IMR-90 (cell line): ENCODE data around the gene AGFG1. TPM values are rescaled to one million over a fixed set of nuclear protein-coding genes. Genes with fewer than 3 reads are reported as not detected.
A peak's percentile ranks its signal among the peaks of the same experiment; 100 is the strongest.

Source experiments
- ATAC-seq: fragments of 200-7000 bp; cut with Tn5 transposase; 2 replicates; pipeline ENCODE4 v1.9.1; 2020; ENCODE audit warnings: low read depth, mild to moderate bottlenecking, moderate library complexity
- BruUV-seq: library from RNA; stranded (reverse); fragments of 400-500 nt; replicated peaks from 2 replicates; lab custom pipeline; 2021; lab: Mats Ljungman, UMichigan
- CTCF ChIA-PET: fragments of 300-600 bp; formaldehyde crosslinking; extraction: SDS; loops from one replicate; lab custom pipeline; 2021; ENCODE audit warnings: antibody characterized with exemption; lab: Yijun Ruan, JAX
- POLR2A ChIA-PET: fragments of 300-600 bp; sonication (Branson Sonifier 250); formaldehyde crosslinking; loops from one replicate; lab custom pipeline; 2022; ENCODE audit warnings: antibody characterized with exemption; ENCODE audit not compliant: unreplicated experiment; lab: Charles Lee
- DNase-seq: peaks from one replicate; pipeline ENCODE4 v3.0.0; 2013
- H2AFZ ChIP-seq: replicated peaks from 2 replicates; pipeline ENCODE3; 2013; ENCODE audit warnings: low read length, mild to moderate bottlenecking; ENCODE audit not compliant: poor library complexity
- H2AK5ac ChIP-seq: 2 replicates; pipeline ENCODE4 v1.6.1; 2013; ENCODE audit warnings: low read depth, low read length, inconsistent platforms
- H2AK9ac ChIP-seq: replicated peaks from 2 replicates; pipeline ENCODE3; 2013; ENCODE audit warnings: mild to moderate bottlenecking, low read depth, low read length, moderate library complexity; ENCODE audit not compliant: poor library complexity
- H2BK120ac ChIP-seq: 2 replicates; pipeline ENCODE4 v1.6.1; 2013; ENCODE audit warnings: low read depth, low read length, inconsistent platforms
- H2BK15ac ChIP-seq: 3 replicates; pipeline ENCODE4 v1.6.1; 2013; ENCODE audit warnings: low read depth, low read length, inconsistent platforms
- H2BK20ac ChIP-seq: 2 replicates; pipeline ENCODE4 v1.6.1; 2013; ENCODE audit warnings: low read depth, mild to moderate bottlenecking, inconsistent platforms, low read length, moderate library complexity
- H2BK5ac ChIP-seq: 2 replicates; pipeline ENCODE4 v1.6.1; 2013; ENCODE audit warnings: mild to moderate bottlenecking, low read depth, low read length, inconsistent platforms; ENCODE audit not compliant: poor library complexity, severe bottlenecking
- H3K14ac ChIP-seq: replicated peaks from 2 replicates; pipeline ENCODE4 v1.6.1; 2013; ENCODE audit warnings: low read depth, low read length, inconsistent platforms
- H3K18ac ChIP-seq: 2 replicates; pipeline ENCODE4 v1.6.1; 2013; ENCODE audit warnings: low read depth, low read length, control low read depth
- H3K23ac ChIP-seq: 2 replicates; pipeline ENCODE4 v1.6.1; 2013; ENCODE audit warnings: low read depth, low read length, inconsistent platforms
- H3K27ac ChIP-seq: 2 replicates; pipeline ENCODE4 v1.5.1; 2013; ENCODE audit warnings: mild to moderate bottlenecking, control low read depth, low read length; ENCODE audit not compliant: insufficient read depth
- H3K27me3 ChIP-seq: 2 replicates; pipeline ENCODE4 v1.6.1; 2013; ENCODE audit warnings: low read length; ENCODE audit not compliant: control insufficient read depth, insufficient read depth
- H3K36me3 ChIP-seq: 2 replicates; pipeline ENCODE4 v1.6.1; 2013; ENCODE audit warnings: low read length, mixed read lengths; ENCODE audit not compliant: control insufficient read depth, insufficient read depth
- H3K4ac ChIP-seq: 2 replicates; pipeline ENCODE4 v1.6.1; 2013; ENCODE audit warnings: low read depth, low read length, inconsistent platforms
- H3K4me1 ChIP-seq: 2 replicates; pipeline ENCODE4 v1.6.1; 2013; ENCODE audit warnings: low read length, mixed read lengths; ENCODE audit not compliant: control insufficient read depth, insufficient read depth
- H3K4me2 ChIP-seq: 2 replicates; pipeline ENCODE4 v1.6.1; 2013; ENCODE audit warnings: low read depth, mild to moderate bottlenecking, control low read depth, low read length, moderate library complexity
- H3K4me3 ChIP-seq: 2 replicates; pipeline ENCODE4 v1.5.1; 2013; ENCODE audit warnings: low read depth, mild to moderate bottlenecking, control low read depth, low read length, moderate library complexity; ENCODE audit not compliant: insufficient read depth
- H3K56ac ChIP-seq: 2 replicates; pipeline ENCODE4 v1.6.1; 2013; ENCODE audit warnings: low read length, inconsistent platforms; ENCODE audit not compliant: insufficient read depth; ENCODE audit errors: extremely low read depth
- H3K79me1 ChIP-seq, 2 experiments: 2 replicates each; pipeline ENCODE4 v1.6.1; 2013; ENCODE audit warnings: low read length in 2 of 2, inconsistent platforms in 1 of 2, low read depth in 1 of 2
- H3K9ac ChIP-seq: 2 replicates; pipeline ENCODE4 v1.6.1; 2013; ENCODE audit warnings: low read depth, low read length, control low read depth
- H3K9me1 ChIP-seq: 2 replicates; pipeline ENCODE4 v1.6.1; 2013; ENCODE audit warnings: low read length, inconsistent platforms; ENCODE audit not compliant: insufficient read depth
- H3K9me3 ChIP-seq: 2 replicates; pipeline ENCODE4 v1.6.1; 2013; ENCODE audit warnings: low read length; ENCODE audit not compliant: control insufficient read depth, insufficient read depth
- H4K20me1 ChIP-seq: 2 replicates; pipeline ENCODE4 v1.6.1; 2013; ENCODE audit warnings: low read length, inconsistent platforms; ENCODE audit not compliant: insufficient read depth
- H4K5ac ChIP-seq: 2 replicates; pipeline ENCODE4 v1.6.1; 2013; ENCODE audit warnings: mild to moderate bottlenecking, low read depth, low read length, control low read depth
- H4K8ac ChIP-seq, 2 experiments: 2 replicates each; pipeline ENCODE4 v1.6.1; 2013; ENCODE audit warnings: low read depth in 2 of 2, low read length in 2 of 2, control low read depth in 1 of 2, inconsistent platforms in 1 of 2
- H4K91ac ChIP-seq: 2 replicates; pipeline ENCODE4 v1.6.1; 2013; ENCODE audit warnings: low read depth, low read length, inconsistent platforms; ENCODE audit not compliant: insufficient read depth
- MAFK ChIP-seq: IDR thresholded peaks from 2 replicates; pipeline ENCODE4 v1.6.1; 2012; ENCODE audit warnings: low read depth, low read length, improper control_type of control experiment
- RAD21 ChIP-seq: IDR thresholded peaks from 2 replicates; pipeline ENCODE4 v1.6.1; 2012; ENCODE audit warnings: low read length, improper control_type of control experiment
- WGBS, 2 experiments: methylation state at CpG; one replicate each; pipeline versions ENCODE4 v1.1.5 to v1.1.7; 2013; ENCODE audit warnings: missing lambda C conversion rate in 2 of 2; ENCODE audit not compliant: insufficient read length in 1 of 2; ENCODE audit errors: extremely low coverage in 2 of 2; 5-methylcytosine and 5-hydroxymethylcytosine counted together
- dilution Hi-C: fragments of 300-500 bp; cut with HindIII; formaldehyde crosslinking; loops from one replicate; pipeline ENCODE4 v1.14.3; 2018; ENCODE audit warnings: low sequenced_read_pairs; ENCODE audit not compliant: unreplicated experiment
- in situ Hi-C: fragments of 300-500 bp; cut with MboI; formaldehyde crosslinking; loops from 3 replicates; pipeline ENCODE4 v1.14.3; 2019; ENCODE audit warnings: low sequenced_read_pairs, inconsistent platforms, mixed read lengths
- intact Hi-C: fragments of 100-400 bp; cut with micrococcal nuclease; formaldehyde crosslinking; loops from 2 replicates; pipeline ENCODE4 v1.10.0; 2022
- polyA plus RNA-seq, 3 experiments: library from polyadenylated mRNA; depleted of rRNA; stranded (reverse); fragments of >200 nt; gene quantifications; 2 replicates each; pipeline ENCODE4 v1.2.3, GENCODE V29; 2012; ENCODE audit warnings: low replicate concordance in 1 of 3
- total RNA-seq: library from RNA; depleted of rRNA; stranded (reverse); fragments of >200 nt; gene quantifications from 2 replicates; pipeline ENCODE4 v1.2.3, GENCODE V29; 2012

The AGFG1 gene
- total and polyA plus RNA-seq, 2 of the 4 experiments (the other 2 are of a cell fraction), result 58.4 to 126 TPM

DNA sequence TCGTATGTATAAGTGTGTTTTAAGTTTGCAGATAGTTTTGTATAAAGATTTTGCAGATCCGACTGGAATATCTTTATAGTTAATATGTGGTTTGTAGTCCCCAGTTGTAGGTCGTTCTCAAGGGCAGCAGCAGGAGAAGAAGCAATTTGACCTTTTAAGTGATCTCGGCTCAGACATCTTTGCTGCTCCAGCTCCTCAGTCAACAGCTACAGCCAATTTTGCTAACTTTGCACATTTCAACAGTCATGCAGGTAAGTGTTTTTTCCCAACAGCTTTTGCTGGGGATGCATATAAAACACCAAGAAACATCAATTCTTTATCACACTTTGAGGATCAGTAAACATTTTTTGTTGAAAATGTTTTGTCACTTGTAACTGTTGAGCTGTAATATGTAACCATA, 52.7 kb downstream of the AGFG1 start:
- peaks cover 11% of the 10 kb centered on the region for H3K36me3 ChIP-seq
- intact Hi-C loops (loop anchor here (5.0 kb wide), 1 partner anchor 197 kb away; the partner anchor contains the start of gene MFF), dilution Hi-C loops (no loop called here), in situ Hi-C loops (no loop called here)
- H3K79me1 ChIP-seq, result peaks cover 10 to 40% of the 10 kb centered on the region in 2 experiments; a peak in 3 of 4 replicates
- BruUV-seq, result no TSS peak
- no peak for ATAC-seq
- no peak for DNase-seq
- H2BK20ac ChIP-seq, result no peak overlapping the region
- ChIA-PET CTCF (no interaction called here), POLR2A (no interaction called here)
- no peak overlapping the region for H3K4ac ChIP-seq
- H3K23ac ChIP-seq, result no peak overlapping the region
- H4K8ac ChIP-seq, result no peak overlapping the region
- no peak overlapping the region for H3K18ac ChIP-seq
- WGBS, 2 experiments, result no CpG with 5 or more reads among the region's 4 CpGs
- H2BK120ac ChIP-seq, result no peak overlapping the region
- no peaks in the 10 kb centered on the region for H3K9me1 ChIP-seq
- no peak overlapping the region for H2AFZ ChIP-seq
- no peak overlapping the region for H3K4me2 ChIP-seq
- no peak overlapping the region for H3K9ac ChIP-seq
- no peak overlapping the region for H2AK9ac ChIP-seq
- H4K5ac ChIP-seq, result no peak overlapping the region
- H2BK5ac ChIP-seq, result no peak overlapping the region
- no peak for TF ChIP-seq RAD21
- TF ChIP-seq MAFK, result peak; percentile 83
- H3K4me3 ChIP-seq, result no peak overlapping the region
- H4K91ac ChIP-seq, result no peak overlapping the region
- H2BK15ac ChIP-seq, result no peak overlapping the region
- H3K56ac ChIP-seq, result no peak overlapping the region
- no peak overlapping the region for H2AK5ac ChIP-seq
- no peaks in the 10 kb centered on the region for H3K4me1 ChIP-seq
- no peak overlapping the region for H3K27ac ChIP-seq
- H3K14ac ChIP-seq, result no peak overlapping the region
- no peaks in the 10 kb centered on the region for H3K27me3 ChIP-seq
- no peaks in the 10 kb centered on the region; the same call in 1 of the 2 replicates for H4K20me1 ChIP-seq
- no peaks in the 10 kb centered on the region for H3K9me3 ChIP-seq
